ENCODE measurements around the gene GEMIN5. TPM values are rescaled to one million over a fixed set of nuclear protein-coding genes. Genes with fewer than 3 reads are reported as not detected.
A peak's percentile ranks its signal among the peaks of the same experiment; 100 is the strongest.

GEMIN5 gene
- polyA plus RNA-seq, 1 of the 3 experiments (the other 2 are of a cell fraction): 6.6 TPM

DNA sequence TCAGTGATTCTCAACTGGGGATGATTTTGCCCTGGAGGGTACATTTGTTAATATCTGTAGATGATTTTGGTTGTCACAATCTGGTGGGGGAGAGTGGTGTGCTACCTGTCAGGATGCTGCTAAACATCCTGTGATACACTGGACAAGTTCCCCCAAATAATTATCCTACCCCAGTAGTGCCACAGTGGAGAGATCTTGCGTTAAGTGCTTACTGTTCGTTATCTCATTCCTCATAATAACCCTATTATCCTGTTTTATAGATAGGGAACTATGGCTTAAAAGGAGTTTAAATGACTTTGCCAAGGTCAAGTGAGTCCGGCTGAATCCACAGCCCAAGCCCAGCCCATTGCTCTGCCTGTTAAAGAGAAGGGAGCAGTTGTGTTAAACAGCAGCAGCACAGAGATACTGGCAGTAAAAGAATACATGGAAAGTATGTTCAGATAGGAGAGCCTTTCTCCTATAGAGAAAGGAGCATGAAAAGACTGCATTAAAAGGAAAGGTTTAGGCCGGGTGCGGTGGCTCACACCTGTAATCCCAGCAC is 64.2 kb downstream of the GEMIN5 start:
- CTCF ChIA-PET: no interaction called here
- POLR2A ChIA-PET: no interaction called here
- TF ChIP-seq TCF12 (IDR thresholded peaks at IDR 0.05) (no peak), EP300 (IDR thresholded peaks at IDR 0.05; ENCODE audit: borderline replicate concordance in 1 of 2, low read depth in 1 of 2, low read length in 1 of 2) (peak in 1 of 2 experiments; percentile 49; a peak in 1 of 4 replicates), RFX5 (IDR thresholded peaks at IDR 0.05; ENCODE audit: low read length) (no peak), RXRA (IDR thresholded peaks at IDR 0.05; ENCODE audit: borderline replicate concordance, low read depth) (no peak), POLR2AphosphoS5 (IDR thresholded peaks at IDR 0.05; ENCODE audit: low read depth, low read length) (no peak), EZH2phosphoT487 (IDR thresholded peaks at IDR 0.05; ENCODE audit: borderline replicate concordance, low read depth) (no peak), CHD2 (IDR thresholded peaks at IDR 0.05; ENCODE audit: low read length, partially characterized antibody) (peak; percentile 13), RCOR1 (IDR thresholded peaks at IDR 0.05; ENCODE audit: low read length) (peak; percentile 20; the same call in 1 of the 2 replicates), NRF1 (IDR thresholded peaks at IDR 0.05; ENCODE audit: low read depth, low read length) (no peak), MXI1 (IDR thresholded peaks at IDR 0.05; ENCODE audit: low read depth, low read length) (peak; percentile 40; the same call in 1 of the 2 replicates), FOXJ3 (CRISPR knock-in tag; IDR thresholded peaks at IDR 0.05) (peak; percentile 38; the same call in 1 of the 2 replicates), GATA2 (CRISPR knock-in tag; IDR thresholded peaks at IDR 0.05) (peak; percentile 81), JUND (IDR thresholded peaks at IDR 0.05) (no peak), TAF1 (IDR thresholded peaks at IDR 0.05; ENCODE audit: borderline replicate concordance, low read depth, low read length) (no peak)
- TF ChIP-seq, protein P1, sequence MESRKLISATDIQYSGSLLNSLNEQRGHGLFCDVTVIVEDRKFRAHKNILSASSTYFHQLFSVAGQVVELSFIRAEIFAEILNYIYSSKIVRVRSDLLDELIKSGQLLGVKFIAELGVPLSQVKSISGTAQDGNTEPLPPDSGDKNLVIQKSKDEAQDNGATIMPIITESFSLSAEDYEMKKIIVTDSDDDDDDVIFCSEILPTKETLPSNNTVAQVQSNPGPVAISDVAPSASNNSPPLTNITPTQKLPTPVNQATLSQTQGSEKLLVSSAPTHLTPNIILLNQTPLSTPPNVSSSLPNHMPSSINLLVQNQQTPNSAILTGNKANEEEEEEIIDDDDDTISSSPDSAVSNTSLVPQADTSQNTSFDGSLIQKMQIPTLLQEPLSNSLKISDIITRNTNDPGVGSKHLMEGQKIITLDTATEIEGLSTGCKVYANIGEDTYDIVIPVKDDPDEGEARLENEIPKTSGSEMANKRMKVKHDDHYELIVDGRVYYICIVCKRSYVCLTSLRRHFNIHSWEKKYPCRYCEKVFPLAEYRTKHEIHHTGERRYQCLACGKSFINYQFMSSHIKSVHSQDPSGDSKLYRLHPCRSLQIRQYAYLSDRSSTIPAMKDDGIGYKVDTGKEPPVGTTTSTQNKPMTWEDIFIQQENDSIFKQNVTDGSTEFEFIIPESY (IDR thresholded peaks at IDR 0.05; ENCODE audit: borderline replicate concordance, low read depth): no peak
- TF ChIP-seq, protein P2, sequence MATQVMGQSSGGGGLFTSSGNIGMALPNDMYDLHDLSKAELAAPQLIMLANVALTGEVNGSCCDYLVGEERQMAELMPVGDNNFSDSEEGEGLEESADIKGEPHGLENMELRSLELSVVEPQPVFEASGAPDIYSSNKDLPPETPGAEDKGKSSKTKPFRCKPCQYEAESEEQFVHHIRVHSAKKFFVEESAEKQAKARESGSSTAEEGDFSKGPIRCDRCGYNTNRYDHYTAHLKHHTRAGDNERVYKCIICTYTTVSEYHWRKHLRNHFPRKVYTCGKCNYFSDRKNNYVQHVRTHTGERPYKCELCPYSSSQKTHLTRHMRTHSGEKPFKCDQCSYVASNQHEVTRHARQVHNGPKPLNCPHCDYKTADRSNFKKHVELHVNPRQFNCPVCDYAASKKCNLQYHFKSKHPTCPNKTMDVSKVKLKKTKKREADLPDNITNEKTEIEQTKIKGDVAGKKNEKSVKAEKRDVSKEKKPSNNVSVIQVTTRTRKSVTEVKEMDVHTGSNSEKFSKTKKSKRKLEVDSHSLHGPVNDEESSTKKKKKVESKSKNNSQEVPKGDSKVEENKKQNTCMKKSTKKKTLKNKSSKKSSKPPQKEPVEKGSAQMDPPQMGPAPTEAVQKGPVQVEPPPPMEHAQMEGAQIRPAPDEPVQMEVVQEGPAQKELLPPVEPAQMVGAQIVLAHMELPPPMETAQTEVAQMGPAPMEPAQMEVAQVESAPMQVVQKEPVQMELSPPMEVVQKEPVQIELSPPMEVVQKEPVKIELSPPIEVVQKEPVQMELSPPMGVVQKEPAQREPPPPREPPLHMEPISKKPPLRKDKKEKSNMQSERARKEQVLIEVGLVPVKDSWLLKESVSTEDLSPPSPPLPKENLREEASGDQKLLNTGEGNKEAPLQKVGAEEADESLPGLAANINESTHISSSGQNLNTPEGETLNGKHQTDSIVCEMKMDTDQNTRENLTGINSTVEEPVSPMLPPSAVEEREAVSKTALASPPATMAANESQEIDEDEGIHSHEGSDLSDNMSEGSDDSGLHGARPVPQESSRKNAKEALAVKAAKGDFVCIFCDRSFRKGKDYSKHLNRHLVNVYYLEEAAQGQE (IDR thresholded peaks at IDR 0.05; ENCODE audit: low read depth, low read length): no peak
- Histone ChIP-seq H3K9me2 (no peaks in the 10 kb centered on the region), H3K27me3 (ENCODE audit: insufficient read depth) (no peaks in the 10 kb centered on the region), H4K20me1 (ENCODE audit: insufficient read depth) (no peaks in the 10 kb centered on the region), H3K9ac (no peak overlapping the region), H3K4me2 (no peak overlapping the region), H3K36me3 (replicated peaks in 1 of 2; ENCODE audit: control insufficient read depth in 1 of 2, insufficient read depth in 2 of 2, low read length in 1 of 2) (peaks cover 50 to 71% of the 10 kb centered on the region in 2 experiments), H3K9me3 (0 out of 2 replicates have a peak, but pooled peaks cover 4% of the 10 kb centered on the region), H3K4me3 (ENCODE audit: low read depth in 2 of 2, low read length in 1 of 2) (no peak overlapping the region), H3K4me1 (ENCODE audit: control insufficient read depth in 1 of 2, insufficient read depth in 2 of 2, low read depth in 1 of 2, low read length in 1 of 2) (peaks cover 0 to 2% of the 10 kb centered on the region in 2 experiments; a peak in 2 of 4 replicates), H2AFZ (ENCODE audit: low read depth) (no peak overlapping the region), H3K27ac (ENCODE audit: low read depth in 2 of 2, low read length in 1 of 2) (peak overlapping the region in 1 of 2 experiments; percentile 11; a peak in 2 of 4 replicates), H3K79me2 (ENCODE audit: insufficient read depth) (peaks cover 18% of the 10 kb centered on the region; the same call in 1 of the 2 replicates), H3F3A (replicated peaks; ENCODE audit: insufficient read depth) (peaks cover 16% of the 10 kb centered on the region)
- peak; percentile 48 for DNase-seq
- WGBS (ENCODE audit: low lambda C conversion rate): 87% methylated on average over 5 of the region's 5 CpGs
